GM13976 (cell line): ENCODE results near the gene YIPF1.

ENCODE experiments used
- DNase-seq: peaks from one replicate; pipeline ENCODE4 v3.0.0; 2012; ENCODE audit warnings: low spot score
- in situ Hi-C: fragments of 300-500 bp; cut with MboI; formaldehyde crosslinking; loops from one replicate; pipeline ENCODE4 v1.12.0; 2022; ENCODE audit warnings: low sequenced_read_pairs, mixed read lengths, inconsistent platforms; ENCODE audit not compliant: unreplicated experiment
- TF ChIP-seq, protein P1 (sequence below): IDR thresholded peaks from 2 replicates; pipeline ENCODE4 v1.5.1; 2012; ENCODE audit warnings: borderline replicate concordance, mild to moderate bottlenecking; ENCODE audit not compliant: insufficient read depth; ENCODE audit errors: extremely low read depth, missing control alignments, control extremely low read depth

Gene YIPF1

DNA sequence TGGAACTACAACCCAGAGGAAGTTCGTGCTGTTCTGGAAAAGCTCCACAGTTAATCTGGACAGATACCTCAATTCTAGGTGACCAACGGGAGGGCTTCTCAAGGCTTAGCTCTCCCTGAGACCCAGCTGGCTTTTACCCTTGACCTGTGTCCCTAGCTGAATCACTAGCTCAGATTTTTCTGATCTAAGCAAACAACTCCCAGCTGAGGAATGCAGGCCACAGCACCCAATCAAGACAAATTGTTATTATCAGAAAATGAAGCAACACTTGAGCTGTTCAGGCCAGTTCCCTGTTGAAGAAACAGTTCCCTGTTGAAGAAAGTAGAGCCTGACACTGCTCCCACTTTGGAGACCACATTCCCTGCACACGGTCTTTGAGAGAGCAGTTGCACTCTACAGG, 20.3 kb upstream of the YIPF1 start:
- TF ChIP-seq, protein P1, sequence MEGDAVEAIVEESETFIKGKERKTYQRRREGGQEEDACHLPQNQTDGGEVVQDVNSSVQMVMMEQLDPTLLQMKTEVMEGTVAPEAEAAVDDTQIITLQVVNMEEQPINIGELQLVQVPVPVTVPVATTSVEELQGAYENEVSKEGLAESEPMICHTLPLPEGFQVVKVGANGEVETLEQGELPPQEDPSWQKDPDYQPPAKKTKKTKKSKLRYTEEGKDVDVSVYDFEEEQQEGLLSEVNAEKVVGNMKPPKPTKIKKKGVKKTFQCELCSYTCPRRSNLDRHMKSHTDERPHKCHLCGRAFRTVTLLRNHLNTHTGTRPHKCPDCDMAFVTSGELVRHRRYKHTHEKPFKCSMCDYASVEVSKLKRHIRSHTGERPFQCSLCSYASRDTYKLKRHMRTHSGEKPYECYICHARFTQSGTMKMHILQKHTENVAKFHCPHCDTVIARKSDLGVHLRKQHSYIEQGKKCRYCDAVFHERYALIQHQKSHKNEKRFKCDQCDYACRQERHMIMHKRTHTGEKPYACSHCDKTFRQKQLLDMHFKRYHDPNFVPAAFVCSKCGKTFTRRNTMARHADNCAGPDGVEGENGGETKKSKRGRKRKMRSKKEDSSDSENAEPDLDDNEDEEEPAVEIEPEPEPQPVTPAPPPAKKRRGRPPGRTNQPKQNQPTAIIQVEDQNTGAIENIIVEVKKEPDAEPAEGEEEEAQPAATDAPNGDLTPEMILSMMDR, result no peak
- no peak for DNase-seq
- in situ Hi-C loops, result no loop called here

DNA sequence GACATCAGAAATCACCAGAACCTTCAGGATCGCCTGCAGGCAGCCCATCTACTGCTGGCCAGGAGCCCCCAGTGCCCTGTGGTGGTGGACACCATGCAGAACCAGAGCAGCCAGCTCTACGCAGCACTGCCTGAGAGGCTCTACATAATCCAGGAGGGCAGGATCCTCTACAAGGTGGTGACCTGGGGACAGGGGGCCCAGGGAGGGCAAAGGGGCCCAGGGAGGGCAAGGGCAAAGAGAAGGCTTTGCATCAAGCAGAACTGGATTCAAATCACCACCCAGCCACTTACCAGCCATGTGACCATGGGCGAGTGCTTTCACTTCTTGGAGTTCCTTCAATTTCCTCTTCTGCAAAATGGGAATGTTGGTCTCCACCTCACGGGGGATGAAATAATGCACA, 16.5 kb upstream of the YIPF1 start:
- TF ChIP-seq, protein P1, result no peak
- DNase-seq, result no peak
- in situ Hi-C loops, result no loop called here

DNA sequence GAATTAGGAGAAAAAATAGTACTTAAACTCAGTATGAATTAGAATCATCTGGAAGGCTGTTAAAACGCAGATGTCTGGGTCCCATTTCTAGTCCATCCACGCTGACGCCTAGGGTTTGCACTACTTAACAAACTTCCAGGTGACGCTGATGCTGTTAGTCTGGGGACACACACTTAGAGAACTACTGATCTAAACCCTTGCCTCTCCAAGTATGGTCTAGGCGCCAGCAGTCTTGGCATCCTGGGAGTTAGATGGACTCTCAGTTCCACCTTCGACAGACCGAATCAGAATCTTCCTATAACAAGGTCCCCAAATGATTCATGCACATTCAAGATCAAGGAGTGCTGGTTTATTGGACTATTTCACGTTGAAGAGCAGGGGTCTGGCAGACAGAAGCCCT, 15.9 kb upstream of the YIPF1 start:
- DNase-seq, result no peak
- in situ Hi-C loops, result no loop called here
- TF ChIP-seq, protein P1, result no peak

DNA sequence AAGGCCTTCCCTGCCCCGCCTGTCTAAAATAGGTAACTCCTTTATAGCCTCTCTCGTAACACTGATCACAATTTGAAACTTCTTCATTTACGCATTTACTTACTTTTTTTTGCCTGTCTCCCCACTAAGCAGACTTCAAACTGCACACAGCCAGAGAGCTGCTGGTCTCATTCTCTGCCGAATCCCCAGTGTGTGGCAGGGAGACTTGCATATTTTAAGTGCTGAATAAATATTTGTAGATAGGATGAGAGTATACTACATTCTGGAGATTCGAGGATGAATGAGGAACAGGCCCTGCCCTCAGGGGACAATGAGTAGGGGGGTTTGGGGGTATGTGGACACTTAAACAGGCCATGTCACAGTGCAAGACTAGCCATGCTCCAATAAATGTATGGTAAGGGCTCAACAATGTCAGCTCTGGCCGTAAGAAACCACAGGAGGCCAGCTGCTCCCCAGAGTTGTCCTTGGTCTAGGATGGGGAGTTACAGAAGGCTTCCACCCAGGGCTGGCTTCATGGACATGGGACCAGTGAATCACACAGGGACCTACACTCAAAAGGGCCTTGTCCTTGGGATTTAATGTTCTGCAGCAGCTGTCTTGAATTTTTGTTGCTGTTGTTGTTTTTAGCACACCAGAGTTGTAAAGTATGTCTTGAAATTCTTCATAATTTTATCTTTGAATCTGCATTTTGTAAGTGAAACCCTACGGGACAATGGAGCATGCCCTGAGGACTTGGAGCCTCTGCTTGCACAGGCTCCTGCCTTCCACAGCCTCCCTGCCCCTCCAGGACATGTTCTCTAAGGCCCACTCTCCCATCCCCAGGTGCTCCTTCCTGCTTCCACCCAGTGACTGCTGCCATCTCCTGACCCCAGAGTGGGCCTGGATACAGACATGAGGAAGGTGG, 12.9 kb upstream of the YIPF1 start:
- TF ChIP-seq, protein P1, result no peak
- DNase-seq, result no peak
- in situ Hi-C loops, result no loop called here

DNA sequence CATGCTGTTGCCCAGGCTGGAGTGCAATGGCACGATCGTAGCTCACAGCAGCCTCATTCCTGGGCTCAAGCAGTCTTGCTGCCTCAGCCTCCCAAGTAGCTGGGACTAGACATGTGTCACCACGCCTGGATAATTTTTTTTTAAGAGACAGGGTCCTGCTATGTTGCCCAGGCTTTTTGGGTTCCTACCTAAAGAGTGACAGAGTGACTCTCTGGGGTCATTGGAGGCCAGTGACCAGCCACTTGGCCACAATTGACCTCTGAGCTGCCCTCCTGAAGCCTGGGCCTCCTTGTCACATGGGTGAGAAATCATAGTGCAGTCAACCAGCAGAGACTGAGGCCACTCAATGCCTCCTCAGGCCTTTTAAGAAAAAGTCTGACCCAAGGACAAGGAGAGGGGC, 10.1 kb upstream of the YIPF1 start:
- in situ Hi-C loops, result no loop called here
- TF ChIP-seq, protein P1, result no peak
- DNase-seq, result no peak

DNA sequence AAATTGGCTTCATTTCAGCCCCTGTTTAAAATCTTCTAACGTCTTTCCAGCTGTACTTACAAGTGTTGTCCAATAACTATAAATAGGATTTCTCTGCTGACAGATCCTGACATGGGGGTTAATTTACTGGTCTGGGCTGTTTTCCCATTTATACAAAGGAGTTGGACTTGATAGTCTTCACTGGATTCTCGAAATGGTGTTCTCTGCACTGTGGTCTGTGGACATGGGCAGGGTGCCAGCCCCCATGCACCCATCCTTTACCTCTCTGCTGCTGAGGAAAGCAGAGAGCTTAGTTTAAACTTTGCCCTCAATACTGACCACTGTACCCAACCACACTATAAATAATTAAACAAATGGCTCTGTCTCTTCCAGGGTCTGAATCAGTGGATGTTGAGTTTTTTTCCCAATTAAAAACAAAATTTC, 9.6 kb upstream of the YIPF1 start:
- DNase-seq, result no peak
- TF ChIP-seq, protein P1, result no peak
- in situ Hi-C loops, result no loop called here
